GM21515 (cell line): ENCODE results near the gene CHMP2B.
A peak's percentile ranks its signal among the peaks of the same experiment; 100 is the strongest.

Source experiments
- ATAC-seq: cut with Tn5 transposase; IDR thresholded peaks from one replicate; pipeline ENCODE4 v1.9.1; 2021; ENCODE audit not compliant: unreplicated experiment

Gene CHMP2B, protein sequence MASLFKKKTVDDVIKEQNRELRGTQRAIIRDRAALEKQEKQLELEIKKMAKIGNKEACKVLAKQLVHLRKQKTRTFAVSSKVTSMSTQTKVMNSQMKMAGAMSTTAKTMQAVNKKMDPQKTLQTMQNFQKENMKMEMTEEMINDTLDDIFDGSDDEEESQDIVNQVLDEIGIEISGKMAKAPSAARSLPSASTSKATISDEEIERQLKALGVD

DNA sequence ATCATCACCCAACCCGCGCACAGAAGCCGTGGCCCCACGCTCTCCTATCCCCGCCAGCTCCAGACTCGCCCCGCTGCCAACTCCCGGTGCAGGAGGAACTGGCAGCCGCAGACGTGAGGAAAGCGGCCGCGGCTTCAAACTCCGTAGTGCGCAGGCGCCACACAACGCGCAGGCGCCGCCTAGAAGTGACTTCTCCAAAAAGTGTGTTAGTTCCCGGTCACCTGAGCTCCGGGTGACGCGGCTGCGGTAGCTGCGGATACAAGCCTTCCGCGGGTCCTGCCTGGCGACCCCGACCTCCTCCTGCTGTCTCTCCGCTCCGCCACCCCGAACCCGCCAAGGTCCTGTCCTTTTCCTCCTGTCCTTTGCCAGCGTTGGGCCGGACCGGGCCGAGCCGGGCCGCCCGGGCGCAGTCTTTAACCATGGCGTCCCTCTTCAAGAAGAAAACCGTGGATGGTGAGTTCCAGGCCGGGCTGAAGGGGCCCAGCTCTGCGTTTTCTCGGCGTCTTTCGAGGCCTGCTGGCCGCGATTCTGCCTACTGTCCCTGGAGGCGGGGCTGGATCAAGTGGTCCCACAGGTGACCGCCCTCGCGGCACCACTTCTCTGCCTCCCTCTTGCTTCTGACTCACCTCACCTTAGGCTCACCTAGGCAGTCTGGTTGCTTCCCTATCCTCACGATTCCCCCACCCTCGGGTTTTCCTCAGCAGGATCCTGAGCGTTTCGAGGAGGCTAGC lies at the start of gene CHMP2B:
Gene CHMP2B (plus strand): TSS at position 206 of the 731 bp plus-strand sequence. CDS start 214 bp downstream, at position 420.
- ATAC-seq, result peak; percentile 97

DNA sequence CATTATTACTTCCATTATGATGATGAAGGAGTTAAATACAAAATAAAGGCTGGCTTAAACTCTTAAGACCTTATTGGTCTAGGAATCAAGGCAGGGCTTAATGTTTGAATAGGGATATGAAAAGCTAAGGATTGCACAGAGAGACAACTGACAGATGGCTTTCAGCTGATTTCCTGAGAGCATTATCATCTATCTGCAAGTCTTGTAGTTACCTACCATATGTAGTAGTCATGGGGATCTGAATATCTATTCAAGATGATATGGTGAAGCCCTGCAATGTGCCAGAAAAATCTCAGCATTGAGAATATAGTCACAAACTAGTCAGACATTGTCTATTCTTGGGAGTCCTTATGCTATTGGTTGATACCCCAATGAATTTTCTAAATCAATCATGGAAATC lies 47.5 kb upstream of the CHMP2B start:
- ATAC-seq, result no peak

DNA sequence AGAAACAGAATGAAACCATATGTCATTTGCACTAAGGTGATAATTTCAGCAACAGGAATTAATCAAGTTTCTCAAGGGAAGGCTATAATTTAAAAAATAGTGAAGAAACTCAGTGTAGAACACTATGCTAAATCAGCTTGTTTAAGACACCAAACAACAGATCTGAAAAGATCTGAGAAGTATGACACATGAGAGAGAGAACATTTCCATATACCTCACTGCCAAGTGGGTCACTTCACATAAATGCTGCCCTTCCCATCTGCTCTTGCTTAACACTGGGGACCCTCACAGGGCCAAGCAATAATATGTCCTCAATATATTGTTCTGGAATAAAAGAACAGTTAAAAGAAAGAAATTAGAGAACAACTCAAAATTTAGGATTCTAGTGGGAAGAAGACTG lies 45.6 kb upstream of the CHMP2B start:
- ATAC-seq, result no peak

DNA sequence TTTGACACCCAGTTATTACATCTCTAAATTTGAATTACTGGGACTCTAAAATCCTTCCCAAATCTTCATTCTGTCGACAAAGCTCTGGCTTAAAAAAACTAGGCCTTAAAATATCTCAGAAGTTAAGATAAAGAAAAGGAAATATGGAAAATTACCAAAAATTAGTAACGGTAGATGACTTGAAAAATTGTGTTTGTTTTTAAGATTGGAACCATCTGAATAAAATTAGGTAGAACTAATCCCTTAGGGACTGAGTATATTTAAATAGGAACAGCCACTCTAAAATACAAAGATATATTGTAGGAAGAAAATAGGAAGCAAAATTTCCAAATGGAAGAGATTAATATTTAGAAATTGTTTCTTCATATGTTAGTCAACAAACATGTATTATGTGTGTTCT lies 45.1 kb upstream of the CHMP2B start:
- no peak for ATAC-seq

DNA sequence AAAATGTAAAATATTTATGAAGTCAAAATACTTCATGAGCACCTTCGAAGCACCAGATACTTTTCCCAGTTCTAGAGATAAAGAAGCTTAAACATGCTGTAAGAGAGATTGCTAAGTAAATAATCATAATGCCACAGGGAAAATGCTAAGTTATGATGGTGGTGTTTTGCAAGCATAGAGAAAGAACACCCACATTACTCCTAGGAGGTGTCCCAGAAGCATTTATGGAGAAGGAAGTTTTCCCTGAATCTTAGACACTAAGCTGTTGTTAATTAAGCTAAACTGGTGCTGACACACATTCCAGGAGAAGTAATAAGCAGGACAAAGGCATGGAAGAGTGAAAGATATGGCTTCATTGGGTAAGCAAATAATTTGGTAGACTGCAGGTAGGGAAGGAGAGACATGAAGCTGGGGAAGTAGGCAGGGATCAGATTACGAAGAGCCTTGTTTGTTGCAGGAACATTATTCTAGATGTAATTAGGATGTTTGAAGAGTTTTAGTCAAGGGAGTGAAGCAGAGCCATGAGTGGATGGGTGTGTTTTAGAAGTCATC lies 40.4 kb upstream of the CHMP2B start:
- no peak for ATAC-seq

DNA sequence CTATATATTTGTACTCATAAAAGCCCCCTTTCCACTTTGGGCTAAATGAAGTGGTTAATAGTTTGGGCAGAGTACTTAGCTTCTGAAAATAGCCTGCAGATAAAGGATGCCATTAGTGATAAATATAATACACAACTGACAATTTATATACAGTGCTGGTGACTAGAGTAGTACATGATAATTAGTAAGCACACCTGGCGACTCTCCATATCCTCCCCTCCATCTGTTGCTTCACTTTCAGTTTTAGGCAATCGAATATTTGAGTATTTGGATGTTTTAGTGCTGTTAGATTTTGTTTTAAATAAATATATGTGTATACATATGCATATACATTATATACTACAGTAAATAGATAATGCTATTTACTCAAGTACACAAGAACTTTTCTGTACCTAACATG lies 35.9 kb upstream of the CHMP2B start:
- no peak for ATAC-seq

DNA sequence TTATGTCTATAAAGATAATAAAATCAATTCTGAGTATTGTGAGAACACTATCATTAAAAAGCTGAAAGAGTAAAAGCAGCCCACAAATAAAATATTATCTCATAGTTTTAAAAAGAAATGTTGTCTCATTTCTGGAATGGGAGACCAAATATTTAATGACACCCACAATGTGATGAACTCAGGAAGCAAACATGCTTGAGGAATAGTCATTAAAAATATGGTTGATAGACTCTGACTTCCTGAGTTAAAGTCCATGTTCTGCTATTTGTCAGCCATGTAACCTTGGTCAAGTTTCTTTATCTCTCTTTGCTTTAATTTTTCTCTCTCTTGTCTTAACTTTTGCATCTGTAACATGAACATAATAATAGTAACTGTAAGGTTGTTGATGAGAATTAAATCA lies 35.5 kb upstream of the CHMP2B start:
- no peak for ATAC-seq

DNA sequence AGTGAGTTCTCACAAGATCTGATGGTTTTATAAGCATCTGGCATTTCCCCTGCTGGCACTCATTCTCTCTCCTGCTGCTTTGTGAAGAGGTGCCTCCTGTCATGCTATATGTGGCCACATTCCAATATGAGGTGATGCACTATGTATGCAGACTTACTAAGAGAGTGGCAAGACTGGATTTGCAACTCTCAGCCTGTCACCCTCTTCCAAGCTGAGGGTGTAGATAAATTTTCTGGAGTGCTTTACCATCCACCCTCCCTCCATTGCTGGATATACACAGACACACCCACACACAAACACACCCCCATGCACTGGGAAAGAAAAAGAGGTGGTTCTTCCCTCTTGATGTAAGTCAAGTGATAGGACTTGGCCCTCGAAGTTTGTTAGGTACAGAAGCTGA lies 30.2 kb upstream of the CHMP2B start:
- ATAC-seq, result no peak

DNA sequence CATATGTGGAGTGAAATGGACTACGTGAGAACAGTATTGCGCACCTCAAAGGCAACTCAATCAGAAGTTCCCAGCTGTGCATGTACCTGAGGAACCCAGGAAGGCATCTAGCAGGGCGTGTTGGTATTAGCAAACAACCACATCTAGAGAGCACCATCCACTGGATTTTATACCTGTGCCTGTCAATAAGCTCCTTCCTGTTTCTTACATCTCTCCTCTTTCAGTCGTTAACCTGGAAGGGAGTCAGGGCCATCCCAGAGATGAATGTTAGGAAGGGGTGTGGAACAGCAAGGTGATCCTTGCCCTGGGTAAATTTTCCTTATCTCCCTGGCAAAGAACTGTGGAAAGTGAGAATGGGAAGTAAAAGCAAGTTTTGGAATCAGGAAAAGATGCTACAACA lies 29.6 kb upstream of the CHMP2B start:
- no peak for ATAC-seq

DNA sequence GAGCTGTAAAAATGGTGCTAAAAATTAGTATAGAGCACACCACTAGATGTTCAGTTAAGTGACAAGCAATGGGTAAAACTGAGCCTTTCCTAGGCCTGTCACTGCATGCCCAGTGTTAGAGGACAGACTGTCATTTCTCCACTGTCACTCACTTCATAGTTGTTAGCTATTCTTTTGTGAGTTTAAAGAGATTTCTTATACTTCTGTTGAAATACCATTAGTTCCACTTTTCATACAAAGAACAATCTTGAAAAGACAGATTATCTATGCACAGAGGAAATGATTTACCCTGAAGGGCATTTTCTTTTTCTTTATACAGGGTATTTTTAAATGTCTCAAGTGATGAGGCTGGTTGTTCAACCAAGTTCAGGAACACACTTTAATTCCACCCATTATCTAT lies 28.3 kb upstream of the CHMP2B start:
- ATAC-seq, result no peak

DNA sequence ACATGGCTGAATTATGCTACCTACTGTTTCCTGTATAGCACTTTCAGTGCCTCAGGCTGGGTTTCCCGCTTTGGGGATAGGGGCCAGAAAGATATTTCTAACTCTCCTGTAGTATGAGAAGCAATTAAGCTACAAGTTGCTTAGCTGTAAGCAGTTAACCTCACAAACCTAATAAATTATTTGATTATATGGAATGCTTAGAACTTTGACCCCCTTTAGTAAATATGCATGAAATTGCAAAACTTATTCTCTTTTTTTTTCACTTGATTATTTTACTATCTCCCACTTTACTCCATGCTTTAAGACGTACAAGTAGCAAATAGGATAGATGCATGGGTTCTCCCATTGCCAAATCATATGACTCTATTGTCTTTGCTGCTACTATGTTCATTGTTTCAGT lies 27.5 kb upstream of the CHMP2B start:
- ATAC-seq, result no peak

DNA sequence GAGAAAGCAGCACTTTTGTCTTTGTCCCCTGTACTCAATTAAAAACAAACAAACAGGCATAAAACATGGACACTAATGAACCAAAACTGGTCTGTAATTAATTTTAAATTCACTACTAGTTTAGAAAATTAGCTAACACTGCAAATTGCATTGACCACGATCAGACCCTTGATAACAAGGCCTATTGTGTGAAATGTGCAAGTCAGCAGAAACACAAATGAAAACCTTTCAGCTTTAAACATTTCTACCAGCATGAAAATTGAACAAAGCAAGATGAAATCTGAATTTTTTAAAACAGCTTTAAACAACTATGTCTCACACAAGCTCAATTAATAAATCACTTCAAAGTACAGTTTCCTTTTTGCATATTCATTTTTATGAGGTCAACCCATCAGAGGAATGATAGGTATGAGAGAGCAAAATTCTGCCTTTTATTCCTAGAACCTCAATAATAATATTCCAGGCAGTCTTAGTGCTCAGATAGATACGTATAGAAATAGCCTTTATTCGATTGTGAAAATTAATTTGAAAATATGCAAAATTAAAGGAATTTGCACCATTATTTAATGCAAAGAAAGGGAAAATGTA lies 27.0 kb upstream of the CHMP2B start:
- ATAC-seq, result no peak

DNA sequence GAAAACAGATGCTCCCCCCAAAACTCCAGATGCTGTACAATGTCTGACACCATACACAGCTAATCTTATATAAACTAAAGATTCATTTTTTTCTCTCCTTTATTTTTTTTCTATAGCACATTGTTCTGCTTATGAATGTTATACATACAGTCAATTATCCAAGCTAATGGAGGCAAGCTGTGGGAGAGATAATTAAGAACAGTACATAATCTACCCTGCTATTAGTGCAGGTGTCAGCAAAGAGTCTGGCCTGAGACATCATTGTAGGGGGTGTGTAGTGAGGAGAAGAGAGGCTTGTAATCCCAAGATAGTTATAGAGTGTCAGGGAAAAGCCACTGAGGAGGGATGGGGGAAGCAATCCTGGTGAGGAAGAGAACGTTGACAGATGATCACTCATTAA lies 25.4 kb upstream of the CHMP2B start:
- ATAC-seq, result no peak

DNA sequence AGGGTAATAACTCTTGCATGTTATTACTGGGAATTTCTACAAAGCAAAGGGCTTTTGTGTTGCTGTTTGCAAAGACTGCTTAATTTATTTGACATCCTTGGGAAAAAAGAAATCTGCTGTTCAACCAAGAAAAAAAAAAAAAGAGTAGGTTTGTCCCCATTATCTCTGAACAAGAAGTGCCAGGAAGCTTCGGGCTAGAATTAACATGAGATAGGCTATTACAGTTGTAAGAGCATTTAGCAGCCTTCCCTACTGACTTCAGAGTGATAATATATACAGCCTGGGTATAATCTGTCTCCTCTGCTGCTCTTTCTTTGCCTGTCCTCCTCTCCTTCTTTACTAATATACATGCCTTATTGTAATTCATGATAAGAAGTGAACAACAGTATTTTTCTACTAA lies 23.3 kb upstream of the CHMP2B start:
- no peak for ATAC-seq

DNA sequence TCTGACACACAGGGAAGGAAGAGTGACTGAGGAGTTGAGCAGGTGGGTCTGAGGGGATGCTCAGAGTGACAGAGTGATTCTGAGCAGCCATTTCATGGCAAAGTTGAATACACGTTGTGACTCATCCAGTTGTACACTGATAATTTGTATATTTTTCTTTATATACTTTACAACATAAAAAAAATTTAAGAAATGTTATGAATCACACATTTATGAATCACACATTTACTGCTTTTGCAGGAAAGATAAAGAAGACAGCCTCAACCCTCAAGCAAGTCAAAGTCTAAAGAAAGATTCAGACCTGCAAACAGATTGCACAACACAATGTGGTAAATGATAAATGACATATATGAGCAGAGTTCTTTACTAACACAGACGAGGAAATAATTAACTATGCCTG lies 21.0 kb upstream of the CHMP2B start:
- no peak for ATAC-seq

DNA sequence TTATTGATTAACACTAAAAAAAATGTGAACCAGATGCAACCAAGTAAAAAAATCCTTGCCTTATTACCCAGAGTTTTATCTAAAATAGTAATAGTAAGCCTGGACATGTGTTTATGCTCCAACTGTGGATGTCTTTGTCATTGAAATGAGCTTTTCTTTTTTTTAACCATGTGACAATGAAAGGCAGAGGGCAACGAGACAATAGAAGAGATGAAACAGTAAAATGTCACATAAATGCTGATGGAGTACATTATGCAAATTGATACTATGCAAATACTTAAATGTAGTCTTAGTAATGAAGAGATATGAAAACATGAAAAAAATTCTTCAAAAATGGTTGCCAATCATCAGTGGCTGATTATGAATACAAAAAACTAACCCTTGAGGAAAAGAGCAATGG lies 20.5 kb upstream of the CHMP2B start:
- no peak for ATAC-seq

DNA sequence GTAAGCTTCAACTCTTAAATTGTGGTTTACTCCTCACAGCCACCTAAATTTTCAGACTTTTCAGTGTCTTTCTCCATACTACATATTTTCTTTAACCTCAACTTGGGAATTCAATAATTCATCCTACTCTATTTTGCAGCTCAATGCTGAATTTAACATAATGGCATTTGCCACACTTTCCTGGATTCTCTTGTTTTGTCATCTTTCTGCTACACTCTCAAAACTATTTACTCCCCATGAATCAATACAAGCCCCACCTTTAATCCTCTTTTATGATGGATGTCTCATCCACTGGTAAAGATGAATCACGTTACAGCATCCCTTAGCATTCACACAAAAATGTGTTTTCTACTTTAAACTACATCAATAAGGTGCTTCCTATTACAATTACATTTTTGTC lies 19.6 kb upstream of the CHMP2B start:
- ATAC-seq, result no peak

DNA sequence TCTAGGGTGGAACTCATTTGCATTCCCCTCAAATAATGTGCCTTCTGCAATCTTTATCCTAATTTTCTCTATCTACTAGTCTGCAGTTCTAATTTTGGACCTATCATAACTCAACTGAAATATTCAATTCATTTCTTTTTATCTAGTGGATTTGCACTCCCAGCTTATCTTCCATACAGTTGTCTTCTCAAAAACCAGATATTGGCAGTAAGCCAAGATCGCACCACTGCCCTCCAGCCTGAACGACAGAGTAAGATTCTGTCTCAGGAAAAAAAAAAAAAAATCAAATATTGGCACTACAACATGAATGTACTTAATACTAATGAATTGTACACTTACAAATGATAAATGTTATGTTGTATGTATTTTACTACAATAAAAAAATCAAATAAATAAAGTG lies 18.0 kb upstream of the CHMP2B start:
- no peak for ATAC-seq

DNA sequence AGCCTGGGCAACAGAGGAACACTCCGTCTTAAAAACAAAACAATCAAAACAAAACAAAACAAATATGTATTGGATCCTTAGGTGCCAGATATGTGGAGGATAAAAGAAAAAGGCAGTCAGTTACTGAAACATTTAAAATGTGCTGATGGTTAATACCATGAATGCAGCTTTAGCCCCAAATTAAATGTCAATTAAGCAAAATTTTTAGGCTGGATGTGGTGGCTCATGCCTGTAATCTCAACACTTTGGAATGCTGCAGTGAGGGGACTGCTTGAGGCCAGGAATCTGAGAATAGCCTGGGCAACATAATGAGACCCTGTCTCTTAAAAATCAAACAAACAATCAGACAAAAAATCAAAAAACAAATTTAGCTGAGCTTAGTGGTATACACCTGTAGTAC lies 8.5 kb upstream of the CHMP2B start:
- ATAC-seq, result no peak

DNA sequence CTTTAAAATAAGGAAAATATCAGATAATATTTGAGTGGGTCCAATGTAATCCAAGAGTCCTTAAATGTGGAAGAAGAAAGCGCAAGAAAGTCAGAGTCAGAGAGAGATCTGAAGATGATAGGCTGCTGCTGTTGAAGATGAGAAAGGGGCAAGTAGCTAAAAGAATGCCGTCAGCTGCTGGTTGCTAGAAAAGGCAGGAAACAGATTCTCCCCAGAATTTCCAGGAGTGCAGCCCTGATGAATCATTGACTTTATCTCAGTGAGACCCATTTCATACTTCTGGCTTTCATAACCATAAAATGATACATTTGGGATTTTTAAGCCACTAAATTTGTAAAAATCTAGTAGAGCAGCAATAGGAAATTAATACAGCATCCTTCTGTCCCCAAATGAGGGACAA lies 7.5 kb upstream of the CHMP2B start:
- no peak for ATAC-seq

DNA sequence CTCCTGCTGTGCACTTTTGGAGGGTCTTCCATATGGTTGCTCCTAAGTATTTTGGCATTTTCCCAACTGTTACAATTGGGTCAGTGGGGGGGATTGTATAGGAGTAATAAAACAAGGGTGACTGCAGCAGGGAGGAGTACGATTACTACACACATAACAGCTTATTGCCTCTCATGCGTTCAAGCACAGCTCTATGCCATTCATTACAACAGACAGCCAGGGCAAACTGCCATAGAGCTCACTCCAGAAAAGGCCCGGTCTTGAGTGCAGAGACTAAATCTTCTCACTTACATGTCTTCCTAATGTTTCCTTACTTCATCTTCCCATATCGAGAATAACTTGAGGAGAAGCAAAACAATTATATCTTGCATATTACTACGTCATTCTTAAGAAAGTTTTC lies 1.4 kb upstream of the CHMP2B start:
- no peak for ATAC-seq

DNA sequence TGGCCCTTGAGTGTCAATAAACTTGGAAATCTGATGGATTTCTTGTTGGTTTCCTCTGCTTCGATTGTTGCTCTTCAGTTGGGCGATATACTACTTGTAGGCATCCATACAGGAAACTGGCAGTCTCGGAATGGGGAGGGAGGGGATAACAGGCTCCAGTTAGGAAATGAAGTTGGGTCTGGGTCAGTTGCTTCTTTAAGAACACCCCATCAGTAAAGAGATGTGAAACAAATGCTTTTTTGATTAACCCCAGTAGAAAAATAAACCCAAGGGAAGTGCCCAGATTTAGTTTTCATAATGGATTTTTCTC lies 681 bp downstream of the CHMP2B start:
- ATAC-seq, result peak; percentile 2

DNA sequence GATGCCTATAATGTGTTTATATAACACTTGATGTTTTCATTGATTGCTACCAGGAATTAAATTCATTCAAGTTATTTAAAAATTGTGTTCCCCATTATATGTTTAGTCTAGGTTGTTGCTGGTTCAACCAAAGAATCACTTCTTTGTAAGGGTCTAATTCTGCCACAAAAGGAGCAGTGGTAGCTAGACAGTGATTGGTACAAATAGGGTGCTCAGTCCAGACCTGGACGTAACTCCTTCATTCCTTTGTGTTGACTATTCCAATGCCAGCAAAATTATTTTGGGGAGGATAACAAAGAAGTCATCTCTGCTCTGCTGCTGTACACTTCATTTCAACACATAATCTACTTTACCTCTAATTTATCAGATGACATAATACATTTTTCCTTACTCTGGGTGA lies 1.2 kb downstream of the CHMP2B start:
- no peak for ATAC-seq
